Central memory CD4-positive, alpha-beta T cell (primary cell): ENCODE data around the gene PTPRM.
"Not testable (repeated sequence)": the region's sequence is repeated elsewhere in the genome, so short reads cannot be mapped to it uniquely, and the experiment has no call there.

Experiments used
- DNase-seq: peaks from one replicate; pipeline ENCODE4 v3.0.0; 2022

The PTPRM gene

GRCh38 chr18:7955175-7955574 lies 388.1 kb downstream of the PTPRM start:
- DNase-seq: no peak

- DNase-seq: no peak
Measured at GRCh38 chr18:7957297-7957696, 390.2 kb downstream of the PTPRM start.

DNA sequence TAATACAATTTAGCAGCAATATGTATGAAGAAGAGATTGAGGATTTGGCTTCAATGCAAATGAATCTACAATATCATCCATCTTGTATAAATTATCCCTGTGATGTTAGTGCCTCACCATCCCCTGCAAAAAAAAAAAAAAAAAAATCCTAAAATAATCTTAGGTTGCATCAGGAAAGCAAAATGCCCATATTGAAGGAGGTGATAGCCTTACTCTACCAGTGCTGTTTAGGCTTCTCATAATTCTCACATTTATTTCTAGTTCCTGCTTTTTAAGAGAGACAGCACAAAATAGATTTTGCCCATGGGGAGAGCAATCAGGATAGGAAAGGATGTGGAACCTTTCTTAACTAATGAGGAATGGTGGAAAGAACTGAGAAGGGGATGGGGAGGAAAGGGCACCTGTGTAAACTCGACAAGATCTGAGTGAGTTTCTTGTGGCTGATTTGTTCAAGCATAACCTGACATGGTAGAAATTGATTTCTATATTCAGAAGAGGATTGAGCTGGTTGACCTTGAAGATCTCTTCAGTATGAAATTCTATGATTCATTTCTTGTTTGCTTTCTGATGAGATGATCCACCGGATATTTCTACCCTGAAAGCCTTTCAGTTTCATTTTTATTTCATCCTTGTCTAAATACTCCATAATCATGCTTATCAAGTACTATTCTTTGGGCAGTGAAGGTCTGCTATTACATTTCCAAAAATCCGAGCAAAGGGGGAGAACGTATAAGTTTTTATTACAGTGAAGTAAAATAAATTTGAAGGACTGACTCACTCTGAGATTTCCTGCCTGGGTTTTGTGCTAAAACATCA lies 391.2 kb downstream of the PTPRM start:
- no peak for DNase-seq

- DNase-seq: no peak
Measured at GRCh38 chr18:7958897-7959146, 391.7 kb downstream of the PTPRM start.

DNA sequence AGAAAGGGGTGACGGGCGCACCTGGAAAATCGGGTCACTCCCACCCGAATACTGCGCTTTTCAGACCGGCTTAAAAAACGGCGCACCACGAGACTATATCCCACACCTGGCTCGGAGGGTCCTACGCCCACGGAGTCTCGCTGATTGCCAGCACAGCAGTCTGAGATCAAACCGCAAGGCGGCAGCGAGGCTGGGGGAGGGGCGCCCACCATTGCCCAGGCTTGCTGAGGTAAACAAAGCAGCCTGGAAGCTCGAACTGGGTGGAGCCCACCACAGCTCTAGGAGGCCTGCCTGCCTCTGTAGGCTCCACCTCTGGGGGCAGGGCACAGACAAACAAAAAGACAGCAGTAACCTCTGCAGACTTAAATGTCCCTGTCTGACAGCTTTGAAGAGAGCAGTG lies 399.6 kb downstream of the PTPRM start:
- DNase-seq: not testable (repeated sequence)

- no peak for DNase-seq
Measured at GRCh38 chr18:7974200-7974874, 407.2 kb downstream of the PTPRM start.

- DNase-seq: no peak
Measured at GRCh38 chr18:7977897-7978296, 410.8 kb downstream of the PTPRM start.

DNA sequence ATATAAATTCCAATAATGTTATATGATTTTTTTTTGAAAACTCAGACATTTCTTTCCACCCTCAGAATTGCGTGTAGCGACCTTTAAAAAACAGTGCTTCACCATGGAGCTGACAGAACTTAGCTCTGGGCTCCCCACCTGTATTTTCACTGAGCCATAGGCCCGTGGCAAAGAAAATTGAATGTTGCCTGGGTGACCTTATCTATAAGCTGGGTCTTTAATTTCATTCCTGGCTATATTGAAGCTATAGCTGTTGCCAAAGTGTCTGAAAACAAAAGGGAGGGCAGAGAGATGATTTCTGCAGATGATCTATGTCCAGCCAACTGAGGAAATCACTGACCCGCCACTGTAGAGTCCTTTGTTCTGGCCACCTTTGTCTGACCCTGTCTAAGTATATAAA lies 411.7 kb downstream of the PTPRM start:
- DNase-seq: no peak

GRCh38 chr18:7979714-7980113 lies 412.6 kb downstream of the PTPRM start:
- DNase-seq: no peak

- DNase-seq: no peak
Measured at GRCh38 chr18:7980136-7980535, 413.0 kb downstream of the PTPRM start.

- no peak for DNase-seq
Measured at GRCh38 chr18:7980656-7981055, 413.5 kb downstream of the PTPRM start.

DNA sequence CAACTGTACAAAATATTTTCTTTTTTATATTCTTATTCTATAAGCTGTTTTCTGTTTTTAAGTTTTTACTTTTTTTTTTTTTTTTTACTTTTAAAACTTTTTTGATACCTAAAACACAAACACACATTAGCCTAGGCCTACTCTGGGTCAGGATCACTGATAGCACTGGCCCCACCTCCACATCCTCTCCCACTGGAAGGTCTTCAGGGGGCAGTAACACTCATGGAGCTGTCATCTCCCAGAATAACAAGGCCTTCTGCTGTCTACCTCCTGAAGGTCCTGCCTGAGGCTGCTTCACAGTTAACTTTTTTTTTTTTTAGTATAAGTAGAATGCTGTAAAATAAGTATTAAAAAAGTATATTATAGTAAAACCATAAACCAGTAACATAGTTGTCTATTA lies 415.1 kb downstream of the PTPRM start:
- no peak for DNase-seq

GRCh38 chr18:7987284-7987976 lies 420.3 kb downstream of the PTPRM start:
- DNase-seq: no peak

DNA sequence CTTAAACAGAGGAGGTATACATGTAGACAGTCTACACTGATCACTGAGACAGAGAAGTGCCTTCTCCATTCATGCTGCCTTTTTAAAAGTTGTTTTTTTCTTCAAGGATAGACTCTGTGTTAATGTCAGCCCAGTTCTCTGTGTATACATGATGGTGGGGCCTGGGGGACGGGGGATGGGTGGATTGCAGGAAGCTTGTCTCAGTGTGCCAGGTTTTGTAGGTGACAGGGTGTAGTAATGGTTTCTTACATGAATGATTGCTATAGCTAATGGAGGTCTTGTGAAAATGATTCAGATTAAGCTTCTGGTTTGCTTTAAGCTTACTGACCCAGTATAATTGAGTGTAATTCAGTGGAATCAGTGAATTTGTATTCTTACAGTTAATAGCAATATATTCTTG lies 423.6 kb downstream of the PTPRM start:
- no peak for DNase-seq

DNA sequence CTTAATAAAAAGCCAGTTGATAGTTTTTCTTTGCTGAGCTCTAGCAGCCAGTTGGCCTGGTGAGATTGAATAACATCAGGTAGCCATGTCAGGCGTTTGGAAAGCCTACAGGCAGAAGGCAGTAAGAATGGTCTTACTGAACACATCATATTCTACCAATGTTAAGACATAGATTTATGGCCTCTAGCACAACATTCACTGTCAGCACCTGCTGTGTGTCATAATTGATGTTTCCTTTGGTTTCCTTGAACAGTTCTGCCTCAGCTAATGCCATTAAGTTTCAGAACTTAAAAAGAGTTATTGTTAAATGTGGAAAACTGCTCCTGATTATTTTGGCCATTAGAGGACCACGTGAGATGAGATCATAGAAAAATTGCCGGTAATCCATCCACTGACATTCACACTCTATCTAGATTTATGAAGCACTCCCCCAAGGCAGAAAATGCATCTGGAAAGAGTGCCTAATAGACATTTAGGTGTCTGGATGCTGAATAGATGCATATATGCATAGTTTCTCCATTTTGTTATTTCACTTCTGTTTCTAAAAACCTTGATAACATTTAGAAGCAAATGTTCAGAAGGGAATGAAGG lies 434.7 kb downstream of the PTPRM start:
- DNase-seq: no peak

GRCh38 chr18:8003878-8004675 lies 437.0 kb downstream of the PTPRM start:
- DNase-seq: no peak

- DNase-seq: no peak
Measured at GRCh38 chr18:8004792-8005191, 437.7 kb downstream of the PTPRM start.

DNA sequence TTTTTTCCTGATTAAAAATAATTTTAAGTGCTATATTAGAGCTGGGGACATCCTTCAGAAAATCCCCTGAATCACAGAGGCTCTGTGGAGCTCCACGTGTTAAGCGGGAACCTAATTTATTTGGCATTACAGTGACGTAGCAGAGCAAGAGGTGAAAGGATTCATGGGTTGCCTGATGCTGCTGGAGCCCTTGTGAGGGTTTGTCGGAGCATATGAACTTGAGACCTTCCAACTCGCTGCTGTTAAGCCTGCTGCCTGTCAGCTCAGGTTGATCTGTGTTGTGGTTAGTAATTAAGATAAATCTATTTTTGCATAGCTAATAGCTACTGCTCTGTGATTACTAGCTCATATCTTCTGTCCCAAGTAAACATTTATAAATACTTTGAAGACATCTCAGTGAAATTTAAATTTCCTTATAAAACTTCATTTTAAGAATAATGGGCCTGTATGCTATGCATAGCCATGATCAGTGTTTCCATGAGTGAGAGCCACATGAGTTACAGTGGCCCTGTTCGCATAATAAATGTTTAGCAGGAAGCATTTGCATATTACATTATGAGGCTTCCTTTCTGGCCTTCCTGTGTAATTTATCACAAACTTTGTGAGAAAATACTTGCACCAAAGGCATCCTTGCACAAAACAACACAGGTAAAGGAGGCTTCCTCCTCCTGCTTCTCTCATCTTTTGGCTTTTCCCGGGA lies 438.9 kb downstream of the PTPRM start:
- DNase-seq: no peak

GRCh38 chr18:8006979-8007378 lies 439.9 kb downstream of the PTPRM start:
- no peak for DNase-seq

DNA sequence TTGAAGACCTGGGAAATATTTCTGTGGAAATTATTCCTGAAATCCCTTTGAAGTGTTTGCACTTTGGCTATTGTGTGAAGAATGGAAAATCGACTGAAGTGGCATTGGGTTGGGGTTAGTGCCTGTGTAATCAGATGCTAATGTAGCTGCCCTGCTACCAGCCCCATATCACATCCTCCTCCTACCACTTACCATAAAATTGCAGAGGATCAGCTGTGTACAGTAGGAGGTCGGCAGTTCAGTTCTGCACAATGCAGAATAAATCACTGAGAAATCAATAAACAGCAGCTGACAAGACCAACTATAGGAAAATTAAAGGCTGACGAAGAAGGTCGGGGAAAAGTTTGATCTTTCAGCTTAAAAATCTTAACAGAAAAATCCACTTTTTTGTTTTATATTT lies 440.9 kb downstream of the PTPRM start:
- no peak for DNase-seq

GRCh38 chr18:8011361-8011760 lies 444.2 kb downstream of the PTPRM start:
- DNase-seq: no peak

DNA sequence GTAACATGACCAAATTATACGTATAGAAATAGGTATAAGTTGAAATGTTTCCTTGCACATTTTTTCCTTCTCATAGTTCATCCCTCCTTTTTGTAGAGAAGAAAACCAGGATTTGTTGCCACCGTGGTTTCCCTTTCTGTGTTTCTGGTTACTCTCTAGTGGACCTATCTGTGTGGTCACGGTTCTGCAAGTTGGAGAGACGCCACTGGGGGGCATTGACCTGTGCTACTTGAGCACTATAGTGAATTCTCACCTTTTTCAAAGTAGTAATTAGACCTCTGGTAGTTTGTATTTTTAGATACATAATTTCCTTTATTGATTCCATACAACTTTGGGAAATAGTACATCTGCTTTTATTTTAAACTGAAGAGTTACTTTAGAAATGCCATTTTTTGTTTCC lies 444.8 kb downstream of the PTPRM start:
- no peak for DNase-seq
